ENCODE measurements around the gene GJA3.

Gene GJA3

GRCh38 chr13:20148501-20149183 lies 12.2 kb downstream of the GJA3 start:
- DNase-seq = no peak

GRCh38 chr13:20146381-20146780 lies 14.5 kb downstream of the GJA3 start:
- no peak for DNase-seq

GRCh38 chr13:20145521-20145920 lies 15.3 kb downstream of the GJA3 start:
- DNase-seq = no peak

GRCh38 chr13:20144141-20144850 lies 16.6 kb downstream of the GJA3 start:
- no peak for DNase-seq

- DNase-seq = no peak
Observed at GRCh38 chr13:20142927-20143480, 17.8 kb downstream of the GJA3 start.

- no peak for DNase-seq
Observed at GRCh38 chr13:20142023-20142926, 18.6 kb downstream of the GJA3 start.

GRCh38 chr13:20141238-20142022 lies 19.4 kb downstream of the GJA3 start:
- DNase-seq = no peak

- no peak for DNase-seq
Observed at GRCh38 chr13:20140487-20140886, 20.4 kb downstream of the GJA3 start.

- no peak for DNase-seq
Observed at GRCh38 chr13:20137875-20138274, 23.0 kb downstream of the GJA3 start.

GRCh38 chr13:20136781-20137703 lies 23.8 kb downstream of the GJA3 start:
- DNase-seq = peak in 1 of 2 donors; percentile 56

GRCh38 chr13:20134732-20135131 lies 26.1 kb downstream of the GJA3 start:
- DNase-seq = no peak

- no peak for DNase-seq
Observed at GRCh38 chr13:20132052-20132634, 28.7 kb downstream of the GJA3 start.

- no peak for DNase-seq
Observed at GRCh38 chr13:20131057-20131832, 29.6 kb downstream of the GJA3 start.

GRCh38 chr13:20130652-20131051 lies 30.2 kb downstream of the GJA3 start:
- no peak for DNase-seq

- no peak for DNase-seq
Observed at GRCh38 chr13:20130012-20130411, 30.8 kb downstream of the GJA3 start.

GRCh38 chr13:20129076-20129475 lies 31.8 kb downstream of the GJA3 start:
- no peak for DNase-seq

GRCh38 chr13:20128459-20128931 lies 32.4 kb downstream of the GJA3 start:
- no peak for DNase-seq

GRCh38 chr13:20127562-20128458 lies 33.0 kb downstream of the GJA3 start:
- DNase-seq = peak in 1 of 2 donors; percentile 29

- DNase-seq = no peak
Observed at GRCh38 chr13:20127262-20127561, 33.6 kb downstream of the GJA3 start.

All from stimulated activated CD4-positive, alpha-beta T cell treated with anti-CD3 and anti-CD28 coated beads, Interleukin-2, amount 100 ng/mL, for 48 hours (primary cell).